GM19468 (cell line): ENCODE results near the gene TMEM25.
"Not testable (repeated sequence)": the region's sequence is repeated elsewhere in the genome, so short reads cannot be mapped to it uniquely, and the experiment has no call there.

Source experiments
- ATAC-seq: cut with Tn5 transposase; IDR thresholded peaks from one replicate; pipeline ENCODE4 v1.9.1; 2021; ENCODE audit warnings: mild to moderate bottlenecking, moderate library complexity, moderate number of reproducible peaks; ENCODE audit not compliant: unreplicated experiment; ENCODE audit errors: extremely low read depth

TMEM25 gene

DNA sequence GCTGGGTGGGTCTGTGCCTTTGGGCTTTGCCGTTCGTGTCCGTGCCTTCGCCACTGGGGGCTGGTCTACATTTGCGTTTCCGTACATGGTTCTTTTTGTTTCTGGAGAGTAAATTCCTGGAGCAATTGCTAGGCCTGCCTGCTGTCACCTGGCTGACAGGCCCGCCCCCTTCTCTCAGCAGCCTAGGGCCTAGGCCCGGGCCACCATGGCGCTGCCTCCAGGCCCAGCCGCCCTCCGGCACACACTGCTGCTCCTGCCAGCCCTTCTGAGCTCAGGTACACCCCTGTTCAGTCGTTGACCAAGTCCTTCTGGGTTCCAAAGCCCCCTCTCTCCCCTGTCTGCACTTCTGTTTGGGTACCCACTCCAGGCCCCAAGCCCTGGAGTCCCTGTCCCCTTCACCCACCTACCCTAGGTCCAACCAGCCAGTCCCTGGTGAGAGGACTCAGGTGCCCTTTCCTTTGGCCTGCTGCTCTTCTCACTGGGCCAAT is 649 bp downstream of the TMEM25 start:
- ATAC-seq = no peak

- no peak for ATAC-seq
Measured at GRCh38 chr11:118532091-118532490, 1.1 kb downstream of the TMEM25 start.

- no peak for ATAC-seq
Measured at GRCh38 chr11:118532852-118533768, 2.1 kb downstream of the TMEM25 start.

DNA sequence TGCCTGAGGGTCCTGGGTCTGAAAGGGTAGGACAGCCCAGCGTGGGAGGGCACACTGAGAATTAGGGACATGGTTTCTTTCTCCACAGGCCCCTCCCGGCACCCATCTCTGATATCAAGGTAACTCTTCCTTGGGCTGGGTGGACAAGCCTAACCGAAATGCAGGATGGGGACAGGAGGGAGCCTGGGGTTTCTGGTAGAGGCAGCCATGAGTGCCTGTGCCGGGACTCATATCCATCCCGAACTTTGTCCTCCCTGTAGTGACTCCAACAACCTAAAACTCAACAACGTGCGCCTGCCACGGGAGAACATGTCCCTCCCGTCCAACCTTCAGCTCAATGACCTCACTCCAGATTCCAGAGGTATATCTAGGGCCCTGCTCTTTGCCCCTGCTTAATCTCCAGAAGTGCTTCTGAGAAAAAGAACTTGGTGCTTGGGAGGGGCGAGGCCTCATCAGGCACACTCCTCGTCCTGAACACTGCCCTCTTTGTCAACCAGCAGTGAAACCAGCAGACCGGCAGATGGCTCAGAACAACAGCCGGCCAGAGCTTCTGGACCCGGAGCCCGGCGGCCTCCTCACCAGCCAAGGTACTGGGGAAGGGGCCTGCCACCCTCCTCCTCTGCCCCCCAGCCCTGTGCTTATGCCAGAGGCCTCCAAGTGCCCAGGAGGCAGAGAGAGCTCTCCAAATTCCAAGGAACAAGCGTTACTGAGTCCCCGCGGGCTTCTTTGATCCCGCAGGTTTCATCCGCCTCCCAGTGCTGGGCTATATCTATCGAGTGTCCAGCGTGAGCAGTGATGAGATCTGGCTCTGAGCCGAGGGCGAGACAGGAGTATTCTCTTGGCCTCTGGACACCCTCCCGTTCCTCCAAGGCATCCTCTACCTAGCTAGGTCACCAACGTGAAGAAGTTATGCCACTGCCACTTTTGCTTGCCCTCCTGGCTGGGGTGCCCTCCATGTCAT is 3.1 kb downstream of the TMEM25 start:
- ATAC-seq = no peak

DNA sequence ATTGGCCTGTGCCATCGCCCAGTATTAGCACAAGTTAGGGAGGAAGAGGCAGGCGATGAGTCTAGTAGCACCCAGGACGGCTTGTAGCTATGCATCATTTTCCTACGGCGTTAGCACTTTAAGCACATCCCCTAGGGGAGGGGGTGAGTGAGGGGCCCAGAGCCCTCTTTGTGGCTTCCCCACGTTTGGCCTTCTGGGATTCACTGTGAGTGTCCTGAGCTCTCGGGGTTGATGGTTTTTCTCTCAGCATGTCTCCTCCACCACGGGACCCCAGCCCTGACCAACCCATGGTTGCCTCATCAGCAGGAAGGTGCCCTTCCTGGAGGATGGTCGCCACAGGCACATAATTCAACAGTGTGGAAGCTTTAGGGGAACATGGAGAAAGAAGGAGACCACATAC is 4.3 kb downstream of the TMEM25 start:
- ATAC-seq = no peak

DNA sequence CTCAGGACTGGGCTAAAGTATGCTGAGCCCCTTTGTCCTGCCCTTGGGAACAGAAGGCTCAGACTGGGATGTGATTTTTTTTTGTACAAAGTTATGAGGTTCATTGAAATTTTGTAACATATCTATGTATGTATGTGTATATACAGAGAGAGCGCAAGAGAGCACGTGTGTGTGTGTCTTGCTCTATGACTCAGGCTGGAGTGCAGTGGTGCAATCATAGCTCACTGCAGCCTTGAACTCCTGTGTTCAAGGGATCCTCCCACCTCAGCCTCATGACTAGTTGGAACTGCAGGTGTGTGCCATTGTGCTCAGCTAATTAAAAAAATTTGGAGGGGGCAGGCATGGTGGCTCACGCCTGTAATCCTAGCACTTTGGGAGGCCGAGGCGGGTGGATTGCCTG is 5.7 kb downstream of the TMEM25 start:
- ATAC-seq = no peak

DNA sequence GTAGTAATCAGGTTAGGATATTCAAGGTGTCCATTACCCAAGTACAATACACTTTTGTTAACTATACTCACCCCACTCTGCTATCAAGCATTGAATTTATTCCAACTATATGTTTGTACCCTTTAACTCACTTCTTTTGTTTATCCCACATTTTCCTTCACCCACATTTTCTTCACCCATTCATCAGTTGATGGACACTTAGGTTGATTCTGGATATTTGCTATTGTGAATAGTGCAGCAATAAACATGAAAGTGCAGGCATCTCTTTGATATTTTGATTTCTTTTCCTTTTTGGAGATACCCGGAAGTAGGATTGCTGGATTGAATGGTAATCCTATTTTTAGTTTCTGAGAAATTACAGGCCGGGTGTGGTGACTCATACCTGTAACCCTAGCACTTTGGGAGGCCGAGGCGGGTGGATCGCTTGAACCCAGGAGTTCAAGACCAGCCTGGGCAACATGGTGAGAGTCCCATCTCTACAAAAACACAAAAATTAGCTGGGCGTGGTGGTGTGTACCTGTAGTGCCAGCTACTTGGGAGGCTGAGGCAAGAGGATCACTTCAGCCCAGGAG is 6.5 kb downstream of the TMEM25 start:
- no peak for ATAC-seq

DNA sequence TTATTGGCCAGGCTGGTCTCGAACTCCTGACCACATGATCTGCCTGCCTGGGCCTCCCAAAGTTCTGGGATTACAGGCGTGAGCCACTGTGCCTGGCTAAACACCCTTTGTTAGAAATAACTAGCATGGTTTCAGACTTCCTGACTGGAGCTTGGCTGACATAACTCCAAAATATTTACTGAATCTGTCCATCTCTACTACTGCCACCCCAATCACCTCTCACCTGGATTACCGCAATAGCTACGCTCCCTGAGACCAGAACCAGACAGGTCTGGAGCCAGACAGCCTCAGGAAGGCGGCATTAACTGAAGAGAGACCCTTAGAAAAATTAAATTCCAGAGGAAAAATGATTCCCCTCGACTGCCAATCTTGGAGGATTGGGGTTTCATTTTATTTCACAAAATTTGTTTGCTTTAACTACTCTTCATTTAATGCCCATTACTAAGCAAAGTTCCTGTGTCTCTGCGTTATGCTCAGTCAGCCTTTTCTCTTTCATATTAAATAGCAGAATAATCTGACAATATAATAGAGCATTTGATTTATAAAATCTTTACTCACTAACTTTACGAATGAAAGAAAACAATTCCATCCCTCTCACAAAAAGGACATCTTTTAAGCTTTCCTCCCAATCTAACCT is 13.1 kb downstream of the TMEM25 start:
- ATAC-seq = no peak

DNA sequence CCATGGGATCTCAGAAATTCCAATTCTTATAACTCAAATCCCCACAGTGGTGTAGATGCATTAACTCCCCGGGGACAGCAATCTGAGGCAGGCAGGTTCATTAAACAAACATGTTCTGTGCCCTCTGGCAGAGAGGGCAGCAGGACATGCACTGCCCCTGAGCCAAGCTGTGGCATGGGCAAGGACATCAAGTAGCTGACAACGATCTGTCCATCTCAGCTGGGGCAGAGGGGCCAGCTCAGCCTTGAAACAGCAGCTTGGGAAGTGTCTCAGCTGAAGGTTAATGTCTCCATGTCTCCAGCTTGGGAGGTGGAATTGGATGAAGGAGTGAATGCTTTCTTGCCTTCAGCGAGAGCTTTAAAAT is 13.6 kb downstream of the TMEM25 start:
- no peak for ATAC-seq

GRCh38 chr11:118545533-118545932 is 14.5 kb downstream of the TMEM25 start:
- ATAC-seq = no peak

GRCh38 chr11:118547132-118547531 is 16.1 kb downstream of the TMEM25 start:
- no peak for ATAC-seq

DNA sequence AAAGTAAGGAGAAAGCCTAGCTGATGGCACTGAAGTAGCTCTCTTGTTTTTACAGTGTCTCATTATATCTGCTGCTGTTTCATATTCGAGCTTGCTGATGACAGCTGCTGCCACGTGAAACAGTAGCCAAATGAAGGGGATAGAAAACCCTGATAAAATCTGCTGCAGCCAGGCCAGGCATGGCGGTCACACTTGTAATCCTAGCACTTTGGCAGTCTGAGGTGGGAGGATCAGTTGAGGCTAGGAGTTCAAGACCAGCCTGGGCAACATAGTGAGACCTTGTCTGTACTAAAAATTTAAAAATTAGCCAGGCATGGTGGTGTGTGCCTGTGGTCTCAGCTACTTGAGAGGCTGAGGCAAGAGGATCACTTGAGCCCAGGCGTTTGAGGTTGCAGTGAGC is 21.3 kb downstream of the TMEM25 start:
- no peak for ATAC-seq

GRCh38 chr11:118560806-118561205 is 29.8 kb downstream of the TMEM25 start:
- no peak for ATAC-seq

GRCh38 chr11:118565051-118565450 is 34.1 kb downstream of the TMEM25 start:
- no peak for ATAC-seq

GRCh38 chr11:118569670-118570069 is 38.7 kb downstream of the TMEM25 start:
- ATAC-seq = no peak

GRCh38 chr11:118570787-118571186 is 39.8 kb downstream of the TMEM25 start:
- ATAC-seq = no peak

GRCh38 chr11:118571701-118572060 is 40.7 kb downstream of the TMEM25 start:
- not testable (repeated sequence) for ATAC-seq

- no peak for ATAC-seq
Measured at GRCh38 chr11:118572061-118572980, 41.3 kb downstream of the TMEM25 start, which contains the start of gene ARCN1. TSS of gene ARCN1 (plus strand) at chr11:118572409. CDS start at chr11:118572548, 139 bp downstream.

DNA sequence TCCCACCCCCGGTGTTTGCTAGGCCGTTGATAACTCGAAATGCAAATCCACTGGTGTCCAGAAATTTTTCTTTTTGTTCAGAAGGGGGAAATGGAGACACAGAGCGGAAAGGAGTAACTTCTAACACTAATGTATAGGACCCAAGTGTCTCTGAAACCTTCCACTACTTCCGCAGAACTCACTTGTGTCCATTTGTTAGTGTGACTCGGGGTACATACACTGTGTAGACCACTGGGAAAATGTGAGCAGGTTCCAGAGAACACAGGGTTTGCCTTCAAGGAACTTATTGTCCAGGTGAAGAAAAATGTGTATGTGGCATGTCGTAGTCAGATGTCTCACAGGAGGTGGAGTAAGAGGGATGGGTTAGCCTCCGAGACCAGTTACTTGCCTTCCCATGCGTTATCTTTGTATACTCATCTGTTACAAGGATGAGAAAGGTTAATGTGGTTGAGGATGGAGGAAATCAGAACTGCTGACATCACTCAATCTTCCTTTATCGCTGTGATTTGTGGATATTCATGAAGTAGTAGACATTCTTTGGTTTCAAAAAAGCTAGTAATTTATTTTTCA is 42.1 kb downstream of the TMEM25 start:
- ATAC-seq = no peak
